Measurements from ENCODE around the gene TBC1D9B.
"Not testable (repeated sequence)": the region's sequence is repeated elsewhere in the genome, so short reads cannot be mapped to it uniquely, and the experiment has no call there.

TBC1D9B gene

DNA sequence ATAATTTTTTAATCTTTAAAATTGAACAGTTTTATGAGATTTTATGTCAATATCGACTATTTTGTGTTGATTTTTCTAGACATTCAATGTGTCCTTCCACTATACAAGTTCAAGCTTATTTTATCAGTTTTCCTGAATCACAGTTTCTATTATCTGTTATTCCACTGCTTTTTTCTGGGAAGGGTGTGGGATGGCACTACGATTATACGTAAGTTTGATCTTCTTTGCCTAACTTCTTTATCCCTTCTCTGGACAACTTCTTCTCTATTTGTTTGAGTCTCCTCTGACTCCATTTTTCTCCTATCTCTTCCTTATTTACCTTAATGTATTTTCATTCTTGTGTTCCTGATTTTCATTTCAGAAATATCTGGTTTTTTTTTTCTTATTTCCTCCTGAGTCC lies 24.5 kb downstream of the TBC1D9B start:
- no peak for FAIRE-seq

- no peak for FAIRE-seq
These were observed 25.4 kb downstream of the TBC1D9B start for GRCh38 chr5:179882338-179882737.

- FAIRE-seq, result no peak
These were observed 26.7 kb downstream of the TBC1D9B start for GRCh38 chr5:179880848-179881590.

DNA sequence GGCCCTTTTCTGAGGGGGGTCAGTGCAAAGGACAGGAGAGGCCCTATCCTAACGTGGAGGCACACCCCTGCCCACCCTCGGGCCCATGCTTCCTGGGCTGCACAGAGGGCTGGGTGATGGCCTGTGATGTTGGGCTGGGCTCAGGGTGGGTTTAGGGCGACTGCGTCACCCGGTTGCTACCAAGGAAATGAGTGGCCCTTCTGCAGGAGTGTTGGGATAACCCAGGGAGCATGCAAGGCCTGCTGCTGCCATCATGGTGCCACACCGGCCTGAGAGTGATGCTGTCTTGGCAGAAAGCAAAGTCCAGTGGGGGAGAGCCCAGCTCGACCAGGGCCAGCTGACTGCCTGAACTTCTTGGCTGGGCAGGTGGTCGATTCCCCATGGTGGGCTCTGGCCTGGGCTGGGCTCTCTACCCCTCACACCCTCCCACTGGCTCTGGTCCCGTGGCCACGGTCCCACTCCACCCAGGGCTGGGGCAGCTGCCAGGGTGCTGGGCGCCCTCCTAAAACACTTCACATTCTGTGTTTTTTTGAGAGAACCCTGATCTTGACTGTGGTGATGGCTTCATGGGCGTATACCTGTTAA lies 27.5 kb downstream of the TBC1D9B start:
- no peak for FAIRE-seq

DNA sequence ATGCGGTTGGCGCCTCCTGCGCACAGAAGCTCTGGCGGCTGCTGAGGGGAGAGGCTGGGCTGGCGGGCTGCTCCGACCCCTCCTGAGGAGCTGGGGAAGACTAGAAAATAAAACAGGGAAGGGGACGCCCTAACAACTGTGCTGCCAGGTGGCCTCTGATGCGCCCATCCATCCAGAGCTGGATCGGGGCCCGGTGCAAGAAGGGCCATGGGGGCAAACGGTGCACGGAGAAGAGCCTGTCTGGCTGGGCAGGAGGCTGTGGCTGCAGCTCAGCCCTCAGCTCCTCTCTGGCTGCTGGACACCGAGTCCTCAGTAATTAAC lies 28.0 kb downstream of the TBC1D9B start:
- no peak for FAIRE-seq

DNA sequence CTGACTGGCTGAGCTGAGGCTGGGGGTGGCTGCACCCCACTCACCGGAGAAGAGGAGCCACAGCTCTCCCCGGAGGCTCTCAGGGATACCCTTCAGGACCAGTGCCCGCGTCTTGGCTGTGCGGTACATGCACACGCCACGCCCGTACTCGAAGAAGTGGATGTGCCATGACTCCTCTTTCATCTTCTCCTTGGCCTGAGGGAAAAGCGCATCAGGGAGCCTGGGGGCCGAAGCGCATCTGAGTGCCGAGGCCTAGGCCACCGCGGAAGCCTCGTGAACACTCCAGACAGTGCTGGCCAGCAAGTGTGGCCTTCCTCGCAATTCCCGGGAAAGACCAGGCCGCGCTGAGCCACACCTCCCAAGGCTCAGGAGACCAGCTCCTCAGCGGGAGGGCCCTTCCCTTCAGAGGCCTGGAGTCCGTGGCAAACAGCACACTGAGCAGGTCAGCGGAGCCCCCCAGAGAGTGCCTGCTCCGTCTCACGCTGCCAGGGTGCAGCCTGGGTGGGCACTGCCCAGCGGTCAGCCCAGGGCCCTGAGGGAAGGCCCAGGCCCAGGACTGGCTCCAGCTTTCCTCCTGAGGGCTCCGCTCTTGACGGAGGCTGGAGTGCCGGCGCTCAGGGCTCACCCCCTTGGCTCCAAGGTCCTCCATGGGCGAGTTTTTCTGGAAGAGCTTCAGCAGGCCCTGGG lies 28.6 kb downstream of the TBC1D9B start:
- FAIRE-seq, result no peak

- FAIRE-seq, result no peak
These were observed 29.3 kb downstream of the TBC1D9B start for GRCh38 chr5:179878222-179879002.

DNA sequence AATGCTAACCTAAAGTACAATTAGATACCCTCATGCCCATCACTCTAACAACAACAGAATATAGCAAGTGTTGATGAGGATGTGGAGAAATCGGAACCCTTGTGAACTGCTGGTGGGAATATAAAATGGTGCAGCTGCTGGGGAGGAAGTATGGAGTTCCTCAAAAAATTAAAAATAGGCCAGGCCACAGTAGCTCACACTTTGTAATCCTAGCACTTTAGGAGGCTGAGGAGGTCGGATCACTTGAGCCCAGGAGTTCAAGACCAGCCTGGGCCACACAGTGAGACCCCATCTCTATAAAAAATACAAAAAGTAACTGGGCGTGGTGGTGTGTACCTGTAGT lies 31.1 kb downstream of the TBC1D9B start:
- FAIRE-seq, result no peak

DNA sequence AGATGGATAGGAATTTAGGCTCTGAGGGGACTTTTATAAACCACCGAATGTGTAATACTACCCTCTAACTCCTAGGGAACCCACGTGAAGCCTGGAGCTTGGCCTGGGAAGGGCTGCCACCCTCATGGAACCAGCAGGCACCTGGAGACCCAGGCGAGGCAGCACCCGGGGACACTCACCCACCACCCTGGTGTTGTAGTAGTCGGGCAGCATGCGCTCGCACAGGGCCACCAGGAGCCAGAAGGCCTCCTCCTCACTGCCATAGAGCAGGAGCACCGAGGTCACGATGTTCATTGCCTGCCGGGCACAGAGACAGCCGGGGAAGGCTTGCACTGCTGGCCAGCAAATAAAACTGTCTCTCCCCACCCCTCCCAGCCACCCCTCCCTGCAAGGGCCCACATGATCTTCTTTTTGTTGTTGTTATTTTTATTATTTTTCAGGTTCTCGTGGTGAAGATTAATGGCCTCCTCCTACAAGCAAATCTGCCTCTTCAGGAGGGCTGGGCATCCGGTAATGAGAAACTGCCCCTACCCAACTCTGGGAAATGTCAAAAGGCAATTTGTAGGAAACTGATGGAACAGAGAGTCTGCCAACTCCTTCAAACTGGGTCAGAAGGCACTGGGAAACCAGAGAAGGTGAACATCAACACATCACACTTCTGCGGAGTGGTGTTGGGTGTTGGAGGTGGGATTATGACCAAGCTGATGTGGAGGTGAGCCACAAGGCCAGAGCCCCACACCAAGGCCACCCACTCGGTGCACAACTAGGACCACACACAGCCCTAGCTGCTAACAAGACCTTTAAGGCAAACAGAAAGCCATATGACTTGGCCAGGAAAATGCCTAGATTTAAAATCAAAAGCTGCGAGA lies 31.7 kb downstream of the TBC1D9B start:
- no peak for FAIRE-seq

DNA sequence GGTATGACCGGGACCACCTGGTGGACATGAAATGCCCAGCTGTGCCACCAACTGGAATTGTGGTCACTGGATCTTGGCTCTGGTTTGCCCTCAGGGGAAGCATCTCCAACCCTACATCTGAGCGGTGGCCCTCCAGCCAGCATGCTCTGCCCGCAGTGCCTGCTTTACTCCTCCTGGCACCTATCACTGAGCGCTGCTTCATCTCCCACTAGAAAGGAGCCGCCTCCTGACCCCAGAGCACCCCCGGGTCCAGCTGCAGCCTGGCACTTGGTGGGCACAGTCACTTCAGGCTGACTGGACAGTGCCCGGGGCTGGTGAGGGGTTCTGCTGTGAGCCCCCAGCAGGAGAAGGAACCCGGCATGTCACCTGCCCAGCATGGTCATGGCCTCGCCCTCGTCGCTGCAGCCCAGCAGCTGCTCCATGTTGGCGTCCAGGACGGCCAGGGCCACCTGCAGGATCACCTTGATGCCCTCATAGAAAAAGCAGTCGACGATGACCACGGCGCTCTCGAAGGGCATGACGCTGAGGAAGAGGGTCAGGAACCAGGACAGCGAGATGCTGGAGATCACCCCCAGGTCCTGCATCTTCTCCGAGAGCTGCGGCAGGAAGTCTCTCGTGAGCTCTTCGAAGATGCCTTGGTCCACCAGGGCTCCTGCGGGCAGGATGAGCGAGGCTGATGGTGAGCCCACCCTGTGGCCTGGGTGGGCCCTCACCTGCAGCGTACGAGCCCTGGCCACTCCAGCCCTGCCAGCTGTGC lies 33.0 kb downstream of the TBC1D9B start:
- no peak for FAIRE-seq

DNA sequence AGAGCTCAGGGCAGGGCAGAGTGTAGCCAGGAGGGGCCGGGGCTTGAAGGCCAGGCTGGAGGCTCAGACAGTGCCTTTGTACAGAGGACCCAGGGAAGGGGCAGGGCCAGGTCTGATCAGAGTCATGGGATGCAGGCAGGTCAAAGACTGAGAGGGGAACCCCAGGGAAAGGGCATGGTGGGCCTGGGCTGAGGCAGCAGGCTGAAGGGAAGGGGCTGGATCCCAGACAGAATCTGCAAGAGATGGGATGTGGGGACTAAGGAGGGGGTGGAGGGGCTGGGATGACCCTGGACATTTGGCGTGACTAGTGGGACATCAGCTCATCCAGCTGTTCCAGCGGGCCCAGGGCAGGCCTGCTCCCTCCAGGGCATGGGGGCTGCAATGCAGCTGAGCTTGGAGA lies 33.6 kb downstream of the TBC1D9B start:
- FAIRE-seq, result no peak

DNA sequence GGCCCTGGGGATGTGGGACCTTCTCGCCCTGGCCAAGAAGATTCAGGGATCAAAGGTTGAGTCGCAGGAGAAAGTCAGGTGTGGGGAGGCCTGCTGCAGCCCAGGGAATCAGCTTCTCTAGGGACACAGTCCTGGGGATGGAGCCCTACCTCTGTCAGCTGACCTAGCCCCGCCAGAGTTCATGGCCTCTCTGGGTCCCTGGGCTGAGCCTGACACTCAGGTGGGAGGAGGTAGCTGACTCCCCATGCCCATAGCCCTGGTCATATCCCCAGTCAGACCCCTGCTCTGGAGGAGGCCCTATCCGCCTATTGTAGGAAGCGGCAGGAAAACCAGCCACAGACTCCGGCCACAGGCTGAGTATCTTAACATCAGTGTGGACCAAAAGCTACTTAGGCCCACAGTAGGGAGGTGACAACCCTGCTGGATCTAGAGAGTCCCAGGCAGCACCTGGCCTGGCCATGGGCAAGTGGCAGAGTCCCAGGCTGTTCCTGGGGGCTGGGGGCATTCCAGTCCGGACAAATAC lies 34.0 kb downstream of the TBC1D9B start:
- no peak for FAIRE-seq

- no peak for FAIRE-seq
These were observed 34.7 kb downstream of the TBC1D9B start for GRCh38 chr5:179872828-179873575.

DNA sequence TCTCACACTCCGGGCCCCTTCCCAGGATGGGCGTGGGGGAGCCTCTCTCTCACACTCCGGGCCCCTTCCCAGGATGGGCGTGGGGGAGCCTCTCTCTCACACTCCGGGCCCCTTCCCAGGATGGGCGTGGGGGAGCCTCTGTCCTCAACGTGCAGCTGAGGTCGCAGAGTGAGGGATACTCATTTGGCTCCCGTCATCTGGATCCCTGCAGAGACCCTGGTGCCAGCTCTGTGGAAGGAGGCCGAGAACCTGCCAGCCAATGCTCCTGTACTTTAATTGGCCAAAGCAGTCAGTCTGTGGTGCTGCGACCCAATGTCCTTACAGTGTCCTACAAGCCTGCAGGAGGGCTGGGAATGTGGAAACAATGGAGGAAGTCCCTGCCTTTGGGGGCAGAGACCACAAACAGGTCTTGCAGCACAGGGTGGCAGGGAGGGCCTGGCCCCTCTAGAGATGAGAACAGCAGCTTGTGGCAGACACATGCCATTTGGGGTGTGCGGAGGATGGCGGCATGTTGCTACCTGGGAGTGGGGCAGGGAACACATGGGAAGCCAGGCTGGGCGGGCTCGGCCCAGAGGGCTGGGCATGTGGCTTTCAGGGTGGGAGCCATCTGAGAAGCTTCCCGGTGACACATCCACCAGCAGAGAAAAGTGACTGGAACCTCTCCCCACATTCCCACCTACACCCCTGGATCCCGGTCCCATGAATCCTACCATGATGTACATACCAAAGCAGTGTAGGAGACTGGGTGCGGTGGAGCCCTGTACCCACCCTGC lies 35.5 kb downstream of the TBC1D9B start:
- no peak for FAIRE-seq

DNA sequence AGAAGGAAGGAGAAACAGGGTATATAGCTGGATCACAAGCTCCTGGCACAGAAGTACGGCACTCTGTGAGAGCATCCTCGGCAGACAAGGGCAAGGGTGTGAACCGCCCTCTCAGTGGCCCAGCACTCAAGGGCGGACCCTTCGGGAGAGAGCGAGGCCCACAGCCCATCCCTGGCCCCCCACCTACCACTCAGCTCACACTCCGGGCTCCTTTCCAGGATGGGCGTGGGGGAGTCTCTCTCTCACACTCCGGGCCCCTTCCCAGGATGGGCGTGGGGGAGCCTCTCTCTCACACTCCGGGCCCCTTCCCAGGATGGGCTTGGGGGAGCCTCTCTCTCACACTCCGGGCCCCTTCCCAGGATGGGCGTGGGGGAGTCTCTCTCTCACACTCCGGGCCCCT lies 36.2 kb downstream of the TBC1D9B start:
- FAIRE-seq, result not testable (repeated sequence)

- FAIRE-seq, result no peak
These were observed 36.7 kb downstream of the TBC1D9B start for GRCh38 chr5:179870952-179871351.

DNA sequence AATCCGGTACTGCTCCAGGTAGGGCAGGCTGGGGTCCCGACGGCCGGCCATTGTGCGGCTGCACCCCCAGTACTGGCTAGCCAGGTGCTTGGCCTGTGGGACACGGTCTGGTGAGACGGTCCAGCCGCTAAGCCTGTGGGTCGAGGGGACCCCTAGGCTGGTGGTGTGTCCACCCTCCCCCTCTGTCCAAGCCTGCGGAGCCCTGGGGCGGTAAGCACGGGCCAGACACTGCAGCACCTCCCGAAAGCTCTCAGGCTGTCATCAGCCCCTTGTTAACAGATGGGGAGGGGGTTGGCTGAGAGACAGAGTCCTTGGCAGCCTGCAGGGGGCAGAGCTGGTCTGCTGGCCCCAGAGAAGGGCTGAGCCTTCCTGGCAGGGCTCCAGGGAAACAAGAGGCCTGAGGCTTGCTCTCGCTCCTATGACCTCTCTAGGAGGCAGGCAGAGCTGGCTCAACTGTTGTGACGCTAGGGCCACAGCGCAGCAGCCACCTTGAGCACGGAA lies 37.2 kb downstream of the TBC1D9B start:
- FAIRE-seq, result no peak

DNA sequence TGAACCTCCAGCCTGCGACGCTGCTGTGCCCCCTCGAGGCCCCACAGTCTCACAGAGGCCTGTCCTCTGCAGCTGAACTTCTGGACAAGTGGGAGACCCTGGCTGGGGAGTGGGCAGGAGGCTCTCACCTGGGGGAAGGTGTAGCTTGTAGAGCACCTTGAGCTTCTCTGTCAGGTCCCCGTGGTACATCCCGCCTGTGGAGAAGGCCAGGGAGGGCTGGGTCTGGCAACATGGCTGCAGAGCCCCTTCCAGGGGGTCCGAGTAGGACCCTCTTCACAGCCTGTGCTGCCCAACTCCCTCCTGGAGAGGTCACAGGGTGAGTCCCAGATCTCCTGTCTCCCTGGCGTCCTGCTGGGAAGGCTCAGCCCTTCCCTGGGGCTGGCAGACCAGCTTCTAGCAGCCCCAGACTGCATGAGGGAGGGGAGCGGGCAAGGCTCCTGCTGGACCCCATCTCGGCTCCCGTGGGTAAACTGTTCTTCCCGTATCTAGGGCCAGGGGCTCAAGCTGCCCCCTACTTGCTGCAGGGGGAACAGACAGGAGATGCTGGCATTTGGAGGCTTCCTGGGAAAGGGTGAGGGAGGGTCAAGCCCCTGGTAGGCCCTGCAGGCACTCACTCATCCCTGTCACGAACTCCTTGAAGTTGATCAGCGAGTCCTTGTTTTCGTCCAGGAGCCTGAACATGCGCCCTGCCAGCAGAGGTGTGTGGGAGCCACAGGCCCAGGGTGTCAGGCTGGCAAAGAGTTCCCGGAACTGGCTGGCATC lies 37.9 kb downstream of the TBC1D9B start:
- no peak for FAIRE-seq

- no peak for FAIRE-seq
These were observed 38.6 kb downstream of the TBC1D9B start for GRCh38 chr5:179869101-179869500.
